ENCODE data around the gene HOXB2.

Gene HOXB2

DNA sequence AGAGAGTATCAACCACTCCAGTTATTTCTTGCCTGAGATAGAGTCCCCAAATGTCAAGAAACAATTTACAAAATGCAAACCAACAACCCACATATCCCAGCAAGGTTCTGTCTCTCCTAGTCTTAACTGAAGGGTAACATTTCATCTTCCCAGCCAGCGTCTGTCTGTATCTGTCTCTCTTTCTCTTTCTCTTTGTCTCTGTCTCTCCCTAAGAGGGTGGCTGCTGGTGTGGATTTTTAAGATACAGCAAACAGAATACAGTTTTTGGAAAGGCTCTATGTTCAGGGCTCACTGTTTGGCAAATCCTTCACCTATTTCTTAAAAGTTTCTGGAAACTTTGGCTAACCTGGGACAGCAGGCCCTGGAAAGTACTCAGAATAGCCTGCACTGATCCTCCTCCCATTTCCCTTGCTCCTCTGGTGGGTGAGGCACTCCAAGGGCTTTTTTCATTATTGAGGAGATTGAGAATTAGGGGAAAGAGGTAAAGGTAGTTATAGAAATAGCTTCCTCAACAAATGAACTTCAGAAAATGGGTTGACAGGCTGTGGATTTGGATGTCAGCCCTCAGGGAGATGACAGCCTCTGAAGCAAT, 27.0 kb upstream of the HOXB2 start:
- Histone ChIP-seq H4K20me1 (ENCODE audit: control insufficient read depth, insufficient read depth, low read depth, low read length) (no peaks in the 10 kb centered on the region), H3K4me2 (ENCODE audit: low read length) (no peak overlapping the region), H3K9me2 (replicated peaks; ENCODE audit: control insufficient read depth, low read length) (no peaks in the 10 kb centered on the region), H3F3A (ENCODE audit: control insufficient read depth, insufficient read depth) (no peaks in the 10 kb centered on the region), H3K36me3 (ENCODE audit: control insufficient read depth, low read length) (peaks cover 4% of the 10 kb centered on the region; the same call in 1 of the 2 replicates), H3K4me1 (ENCODE audit: control insufficient read depth, low read length) (peaks cover 3% of the 10 kb centered on the region), H3K27me3 (ENCODE audit: control insufficient read depth, low read length) (no peaks in the 10 kb centered on the region), H3K4me3 (ENCODE audit: low read length) (no peak overlapping the region), H3K9me3 (ENCODE audit: control insufficient read depth, insufficient read depth, low read length) (no peaks in the 10 kb centered on the region), H3K79me2 (ENCODE audit: control insufficient read depth, low read length) (peaks cover 3% of the 10 kb centered on the region), H3K27ac (ENCODE audit: low read depth, low read length) (no peak overlapping the region)
- TF ChIP-seq EZH2phosphoT487 (IDR thresholded peaks at IDR 0.05; ENCODE audit: borderline replicate concordance, low read length) (no peak), CTCF (IDR thresholded peaks at IDR 0.05; ENCODE audit: low read depth, low read length, poor library complexity, severe bottlenecking) (no peak)

GRCh38 chr17:48571024-48571818, 26.3 kb upstream of the HOXB2 start:
- H3K4me2 ChIP-seq (ENCODE audit: low read length), result no peak overlapping the region
- no peak overlapping the region for H3K27ac ChIP-seq (ENCODE audit: low read depth, low read length)
- peaks cover 4% of the 10 kb centered on the region; the same call in 1 of the 2 replicates for H3K36me3 ChIP-seq (ENCODE audit: control insufficient read depth, low read length)
- H3K9me2 ChIP-seq (replicated peaks; ENCODE audit: control insufficient read depth, low read length), result no peaks in the 10 kb centered on the region
- H3K4me3 ChIP-seq (ENCODE audit: low read length), result no peak overlapping the region
- H3K9me3 ChIP-seq (ENCODE audit: control insufficient read depth, insufficient read depth, low read length), result no peaks in the 10 kb centered on the region
- H4K20me1 ChIP-seq (ENCODE audit: control insufficient read depth, insufficient read depth, low read depth, low read length), result no peaks in the 10 kb centered on the region
- TF ChIP-seq CTCF (IDR thresholded peaks at IDR 0.05; ENCODE audit: low read depth, low read length, poor library complexity, severe bottlenecking), result no peak
- TF ChIP-seq EZH2phosphoT487 (IDR thresholded peaks at IDR 0.05; ENCODE audit: borderline replicate concordance, low read length), result no peak
- no peaks in the 10 kb centered on the region for H3K79me2 ChIP-seq (ENCODE audit: control insufficient read depth, low read length)
- no peaks in the 10 kb centered on the region for H3F3A ChIP-seq (ENCODE audit: control insufficient read depth, insufficient read depth)
- H3K4me1 ChIP-seq (ENCODE audit: control insufficient read depth, low read length), result no peaks in the 10 kb centered on the region
- no peaks in the 10 kb centered on the region for H3K27me3 ChIP-seq (ENCODE audit: control insufficient read depth, low read length)

DNA sequence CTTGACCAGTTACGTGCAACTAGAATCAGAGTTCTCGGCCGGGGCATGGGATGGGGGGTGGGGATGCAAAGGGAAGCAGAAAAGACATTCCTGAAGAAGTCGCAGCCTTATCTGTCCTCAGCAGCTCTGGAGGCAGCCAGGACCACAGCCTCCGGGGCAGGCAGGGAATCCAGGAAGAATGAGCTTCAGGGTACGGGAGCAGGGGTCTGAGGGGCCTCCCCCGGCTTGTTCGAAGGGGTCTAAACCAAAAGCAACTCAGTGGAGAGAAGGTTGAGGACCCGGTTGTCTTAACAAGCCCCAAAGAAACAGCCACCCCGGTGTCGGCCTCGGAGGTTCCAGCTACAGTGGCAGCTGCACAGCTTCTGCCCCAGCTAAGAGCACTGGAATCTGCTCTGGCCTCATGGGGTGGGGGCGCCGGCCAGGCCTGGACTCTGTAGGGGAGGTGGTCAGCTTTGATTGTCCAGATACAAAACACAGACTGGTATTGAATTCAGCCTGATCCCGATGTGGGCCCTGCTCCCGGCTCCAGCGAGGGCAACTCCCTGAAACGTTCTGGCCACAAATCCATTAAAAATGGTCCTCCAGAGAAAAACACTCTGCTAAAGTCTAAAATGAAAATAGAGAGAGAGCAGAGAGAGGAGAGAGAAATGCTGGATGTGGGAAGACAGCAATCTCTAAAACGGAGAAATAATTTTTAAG, 25.6 kb upstream of the HOXB2 start:
- Histone ChIP-seq H3K4me1 (ENCODE audit: control insufficient read depth, low read length) (no peaks in the 10 kb centered on the region), H3K36me3 (ENCODE audit: control insufficient read depth, low read length) (no peaks in the 10 kb centered on the region; the same call in 1 of the 2 replicates), H4K20me1 (ENCODE audit: control insufficient read depth, insufficient read depth, low read depth, low read length) (no peaks in the 10 kb centered on the region), H3K4me2 (ENCODE audit: low read length) (no peak overlapping the region), H3K27ac (ENCODE audit: low read depth, low read length) (no peak overlapping the region), H3K79me2 (ENCODE audit: control insufficient read depth, low read length) (no peaks in the 10 kb centered on the region), H3K27me3 (ENCODE audit: control insufficient read depth, low read length) (no peaks in the 10 kb centered on the region), H3F3A (ENCODE audit: control insufficient read depth, insufficient read depth) (no peaks in the 10 kb centered on the region), H3K4me3 (ENCODE audit: low read length) (no peak overlapping the region), H3K9me2 (replicated peaks; ENCODE audit: control insufficient read depth, low read length) (no peaks in the 10 kb centered on the region), H3K9me3 (ENCODE audit: control insufficient read depth, insufficient read depth, low read length) (no peaks in the 10 kb centered on the region)
- TF ChIP-seq CTCF (IDR thresholded peaks at IDR 0.05; ENCODE audit: low read depth, low read length, poor library complexity, severe bottlenecking), result no peak
- TF ChIP-seq EZH2phosphoT487 (IDR thresholded peaks at IDR 0.05; ENCODE audit: borderline replicate concordance, low read length), result no peak

All from DOHH2 (cell line).